ENCODE data around the gene NSG2.

GRCh38 chr5:174082286-174082685 is 36.8 kb downstream of the NSG2 start:
- TF ChIP-seq, protein P1, sequence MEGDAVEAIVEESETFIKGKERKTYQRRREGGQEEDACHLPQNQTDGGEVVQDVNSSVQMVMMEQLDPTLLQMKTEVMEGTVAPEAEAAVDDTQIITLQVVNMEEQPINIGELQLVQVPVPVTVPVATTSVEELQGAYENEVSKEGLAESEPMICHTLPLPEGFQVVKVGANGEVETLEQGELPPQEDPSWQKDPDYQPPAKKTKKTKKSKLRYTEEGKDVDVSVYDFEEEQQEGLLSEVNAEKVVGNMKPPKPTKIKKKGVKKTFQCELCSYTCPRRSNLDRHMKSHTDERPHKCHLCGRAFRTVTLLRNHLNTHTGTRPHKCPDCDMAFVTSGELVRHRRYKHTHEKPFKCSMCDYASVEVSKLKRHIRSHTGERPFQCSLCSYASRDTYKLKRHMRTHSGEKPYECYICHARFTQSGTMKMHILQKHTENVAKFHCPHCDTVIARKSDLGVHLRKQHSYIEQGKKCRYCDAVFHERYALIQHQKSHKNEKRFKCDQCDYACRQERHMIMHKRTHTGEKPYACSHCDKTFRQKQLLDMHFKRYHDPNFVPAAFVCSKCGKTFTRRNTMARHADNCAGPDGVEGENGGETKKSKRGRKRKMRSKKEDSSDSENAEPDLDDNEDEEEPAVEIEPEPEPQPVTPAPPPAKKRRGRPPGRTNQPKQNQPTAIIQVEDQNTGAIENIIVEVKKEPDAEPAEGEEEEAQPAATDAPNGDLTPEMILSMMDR (IDR thresholded peaks at IDR 0.05), result no peak
- TF ChIP-seq ZFX (IDR thresholded peaks at IDR 0.05; ENCODE audit: borderline replicate concordance), result no peak
